Activated naive CD8-positive, alpha-beta T cell treated with anti-CD3 and anti-CD28 coated beads, Interleukin-2, amount 50 U/mL, for 16 hours (primary cell): ENCODE results near the gene RRAGB.
"Not testable (repeated sequence)": the region's sequence is repeated elsewhere in the genome, so short reads cannot be mapped to it uniquely, and the experiment has no call there.

Experiments
- DNase-seq: peaks from one replicate; pipeline ENCODE4 v3.0.0-alpha.2; 2020; ENCODE audit warnings: low read depth, low spot score

RRAGB gene

GRCh38 chrX:55717521-55718497, at the start of gene RRAGB:
Gene RRAGB, plus strand, starts transcription at chrX:55717749. Its CDS starts 579 bp downstream, at chrX:55718328.
- DNase-seq, result peak; percentile 83

GRCh38 chrX:55668084-55668483, 49.5 kb upstream of the RRAGB start:
- no peak for DNase-seq

GRCh38 chrX:55688579-55688978, 29.0 kb upstream of the RRAGB start:
- not testable (repeated sequence) for DNase-seq

GRCh38 chrX:55695227-55696018, 22.1 kb upstream of the RRAGB start:
- no peak for DNase-seq

GRCh38 chrX:55697381-55697780, 20.2 kb upstream of the RRAGB start:
- no peak for DNase-seq

- no peak for DNase-seq
Observed at GRCh38 chrX:55702671-55703070, 14.9 kb upstream of the RRAGB start.

GRCh38 chrX:55703436-55703835, 14.1 kb upstream of the RRAGB start:
- DNase-seq, result not testable (repeated sequence)

- DNase-seq, result not testable (repeated sequence)
Observed at GRCh38 chrX:55705066-55705465, 12.5 kb upstream of the RRAGB start.

- DNase-seq, result no peak
Observed at GRCh38 chrX:55709735-55710134, 7.8 kb upstream of the RRAGB start.

GRCh38 chrX:55710701-55711100, 6.8 kb upstream of the RRAGB start:
- DNase-seq, result no peak

GRCh38 chrX:55713631-55714030, 3.9 kb upstream of the RRAGB start:
- no peak for DNase-seq

GRCh38 chrX:55714161-55714560, 3.4 kb upstream of the RRAGB start:
- DNase-seq, result no peak

GRCh38 chrX:55715847-55716246, 1.7 kb upstream of the RRAGB start:
- DNase-seq, result no peak

- DNase-seq, result no peak
Observed at GRCh38 chrX:55716937-55717336, 612 bp upstream of the RRAGB start.

GRCh38 chrX:55731826-55732225, 14.3 kb downstream of the RRAGB start:
- DNase-seq, result no peak

- DNase-seq, result no peak
Observed at GRCh38 chrX:55738969-55739368, 21.4 kb downstream of the RRAGB start.

GRCh38 chrX:55742649-55743048, 25.1 kb downstream of the RRAGB start:
- DNase-seq, result no peak

GRCh38 chrX:55748463-55748862, 30.9 kb downstream of the RRAGB start:
- DNase-seq, result not testable (repeated sequence)

- no peak for DNase-seq
Observed at GRCh38 chrX:55750256-55750655, 32.7 kb downstream of the RRAGB start.

GRCh38 chrX:55754861-55755294, 37.3 kb downstream of the RRAGB start:
- no peak for DNase-seq

- DNase-seq, result no peak
Observed at GRCh38 chrX:55758033-55758432, 40.5 kb downstream of the RRAGB start.

GRCh38 chrX:55759478-55759877, 41.9 kb downstream of the RRAGB start:
- DNase-seq, result no peak
